ENCODE results near the gene KCNQ5. TPM values are rescaled to one million over a fixed set of nuclear protein-coding genes. Genes with fewer than 3 reads are reported as not detected.

KCNQ5 gene
- total and polyA plus RNA-seq, 10 of the 15 experiments (the other 5 are each of a cell fraction or from before 2014, with no cell fraction given) = 0.60 to 16.2 (median 3.2) TPM

GRCh38 chr6:72758901-72759300 is 137.0 kb downstream of the KCNQ5 start:
- RAD21 ChIA-PET (ENCODE audit: unreplicated experiment) = interaction anchor here (1.1 to 1.3 kb wide), 2 partner anchors 9 to 54 kb away, joined by 3 read pairs; no protein-coding TSS in a partner anchor
- no peak overlapping the region for H3K9ac ChIP-seq (ENCODE audit: control insufficient read depth, insufficient read depth, low read length)
- no peak overlapping the region for H3K4me2 ChIP-seq (ENCODE audit: control insufficient read depth, insufficient read depth)
- intact Hi-C loops (cut with micrococcal nuclease; ENCODE audit: unreplicated experiment) (no loop called here), in situ Hi-C loops (cut with MboI) (no loop called here)
- no peak overlapping the region for H2AFZ ChIP-seq (ENCODE audit: control insufficient read depth, low read depth, low read length)
- 78% methylated on average over 2 of the region's 2 CpGs for WGBS (ENCODE audit: insufficient coverage, insufficient replicate concordance, low lambda C conversion rate, missing lambda C conversion rate)
- H3K4me1 ChIP-seq (ENCODE audit: control insufficient read depth, insufficient read depth, low read length) = no peaks in the 10 kb centered on the region; the same call in 1 of the 2 replicates
- no peak for DNase-seq (ENCODE audit: low read depth, low spot score)
- no peaks in the 10 kb centered on the region for H3K9me3 ChIP-seq (replicated peaks; ENCODE audit: control insufficient read depth, insufficient read depth, low read length)
- H3K27ac ChIP-seq (ENCODE audit: control insufficient read depth, insufficient read depth) = no peak overlapping the region
- H3K27me3 ChIP-seq (replicated peaks in 1 of 2; ENCODE audit: control insufficient read depth in 2 of 2, insufficient read depth in 2 of 2, low read length in 1 of 2) = no peaks in the 10 kb centered on the region
- no peak for TF ChIP-seq SRF (IDR thresholded peaks at IDR 0.05; ENCODE audit: low read depth in 2 of 2, low read length in 2 of 2)
- peak; percentile 82 for TF ChIP-seq PKNOX1 (IDR thresholded peaks at IDR 0.05)
- TF ChIP-seq PBX3 (IDR thresholded peaks at IDR 0.05; ENCODE audit: insufficient replicate concordance, low read depth, low read length) = peak; percentile 31
- TF ChIP-seq SIX5 (IDR thresholded peaks at IDR 0.05; ENCODE audit: low read depth, low read length, severe bottlenecking) = no peak
- no peak for TF ChIP-seq KDM1A (IDR thresholded peaks at IDR 0.05; ENCODE audit: borderline replicate concordance)
- no peak for TF ChIP-seq EZH2 (IDR thresholded peaks at IDR 0.05; ENCODE audit: borderline replicate concordance, control insufficient read depth, low read depth, low read length)
- TF ChIP-seq LARP7 (IDR thresholded peaks at IDR 0.05) = no peak
- TF ChIP-seq SIN3A (IDR thresholded peaks at IDR 0.05; ENCODE audit: low read depth, low read length) = no peak
- peak; percentile 80 for TF ChIP-seq RAD51 (IDR thresholded peaks at IDR 0.05)
- POLR2A ChIA-PET = interaction anchor here (1.0 kb wide), 1 partner anchor 18 kb away, joined by 3 read pairs; no protein-coding TSS in a partner anchor
- peaks cover 1% of the 10 kb centered on the region; the same call in 1 of the 2 replicates for H3K79me2 ChIP-seq (ENCODE audit: control insufficient read depth, insufficient read depth, low read length)
- no peak for FAIRE-seq
- CTCF ChIA-PET = interaction anchor here (1.0 to 1.9 kb wide), 6 partner anchors 8 to 142 kb away, joined by 3 to 8 read pairs (median 4); no protein-coding TSS in a partner anchor
- H3K36me3 ChIP-seq (ENCODE audit: control insufficient read depth in 2 of 2, insufficient read depth in 2 of 2, low read length in 1 of 2) = no peaks in the 10 kb centered on the region
- no peaks in the 10 kb centered on the region for H4K20me1 ChIP-seq (ENCODE audit: control insufficient read depth, insufficient read depth)
- peak; percentile 49 for ATAC-seq
- SMC1A ChIA-PET (ENCODE audit: uncharacterized antibody, unreplicated experiment) = interaction anchor here (0.9 to 1.7 kb wide), 10 partner anchors 9 to 142 kb away, joined by 3 to 10 read pairs (median 4); no protein-coding TSS in a partner anchor
- no TSS peak for BruUV-seq (replicated peaks)
- H3K4me3 ChIP-seq = no peak overlapping the region

Measured in GM12878 (cell line).